HCT116 (cell line): ENCODE data around the gene PSMD3. TPM values are rescaled to one million over a fixed set of nuclear protein-coding genes. Genes with fewer than 3 reads are reported as not detected.

ENCODE experiments used
- ATAC-seq: fragments of 200-7000 bp; cut with Tn5 transposase; 2 replicates; pipeline ENCODE4 v1.9.1; 2020; ENCODE audit warnings: mild to moderate bottlenecking, moderate library complexity
- BruUV-seq: library from RNA; stranded (reverse); fragments of 400-500 nt; replicated peaks from 2 replicates; lab custom pipeline; 2021; lab: Mats Ljungman, UMichigan
- CTCF ChIA-PET: fragments of 300-600 bp; sonication (Branson Sonifier 250); formaldehyde crosslinking; loops from one replicate; lab custom pipeline; 2021; ENCODE audit warnings: antibody characterized with exemption; lab: Charles Lee
- POLR2A ChIA-PET: fragments of 300-600, 350-600 bp; sonication (Branson Sonifier 250); formaldehyde crosslinking; loops from one replicate; lab custom pipeline; 2021; ENCODE audit warnings: antibody characterized with exemption; lab: Charles Lee
- RAD21 ChIA-PET, 2 experiments: fragments of 300-600 bp; sonication (Branson Sonifier 250); formaldehyde crosslinking; loops; one replicate each; lab custom pipeline; 2023; ENCODE audit warnings: low total read pairs in 2 of 2; ENCODE audit not compliant: uncharacterized antibody in 2 of 2, unreplicated experiment in 2 of 2, low non-redundant PET in 1 of 2; lab: Charles Lee
- DNase-seq: peaks from one replicate; pipeline ENCODE4 v3.0.0-alpha.2; 2010; ENCODE audit warnings: low read depth, low spot score
- H2AFZ ChIP-seq: fragments of 200-600 bp; shearing (Covaris generic), sonication (generic); 2 replicates; pipeline ENCODE4 v1.6.1; 2017; ENCODE audit warnings: low read depth, mixed run types, mixed read lengths, antibody characterized with exemption, low read length; ENCODE audit not compliant: poor library complexity, severe bottlenecking
- H3K27ac ChIP-seq: 2 replicates; pipeline ENCODE4 v1.5.1; 2012; ENCODE audit warnings: low read depth, low read length
- H3K27me3 ChIP-seq: fragments of 200-600 bp; sonication (generic); 2 replicates; pipeline ENCODE4 v1.6.1; 2016; ENCODE audit warnings: mixed run types, low read length, mixed read lengths; ENCODE audit not compliant: insufficient read depth
- H3K36me3 ChIP-seq, 2 experiments: fragments of 200-500 bp in 1 of 2; fragments of 200-600 bp in 1 of 2; sonication (Bioruptor generic) in 1 of 2; sonication (generic) in 1 of 2; 2 replicates each; pipeline versions ENCODE4 v1.5.1 to v1.6.1; 2014 to 2016; ENCODE audit warnings: low read length in 2 of 2, inconsistent platforms in 1 of 2, mixed read lengths in 1 of 2, mixed run types in 1 of 2; ENCODE audit not compliant: insufficient read depth in 2 of 2, control insufficient read depth in 1 of 2
- H3K4me1 ChIP-seq, 2 experiments: fragments of 200-600 bp in 1 of 2; sonication (generic) in 1 of 2; 2 replicates each; pipeline versions ENCODE4 v1.5.1 to v1.6.1; 2012 to 2017; ENCODE audit warnings: low read length in 2 of 2, inconsistent platforms in 1 of 2, mild to moderate bottlenecking in 1 of 2, mixed read lengths in 1 of 2, mixed run types in 1 of 2, moderate library complexity in 1 of 2; ENCODE audit not compliant: insufficient read depth in 2 of 2, control insufficient read depth in 1 of 2
- H3K4me2 ChIP-seq: fragments of 200-600 bp; sonication (generic); 2 replicates; pipeline ENCODE4 v1.6.1; 2017; ENCODE audit warnings: mixed run types, low read length, mixed read lengths
- H3K4me3 ChIP-seq, 2 experiments: fragments of 200-600 bp in 1 of 2; sonication (generic) in 1 of 2; replicated peaks in 1 of 2; 2 replicates each; pipeline ENCODE4 v1.5.1; 2011 to 2016; ENCODE audit warnings: low read length in 2 of 2, control low read depth in 1 of 2, low read depth in 1 of 2, mild to moderate bottlenecking in 1 of 2, mixed read lengths in 1 of 2, mixed run types in 1 of 2
- H3K79me2 ChIP-seq: fragments of 200-600 bp; sonication (generic); 2 replicates; pipeline ENCODE4 v1.6.1; 2017; ENCODE audit warnings: mild to moderate bottlenecking, mixed run types, low read length, moderate library complexity, mixed read lengths; ENCODE audit not compliant: insufficient read depth
- H3K9ac ChIP-seq: fragments of 200-600 bp; sonication (generic); 2 replicates; pipeline ENCODE4 v1.6.1; 2016; ENCODE audit warnings: low read length, mixed read lengths
- H3K9me2 ChIP-seq: fragments of 200-600 bp; sonication (generic), shearing (Covaris generic); 2 replicates; pipeline ENCODE4 v1.6.1; 2017; ENCODE audit warnings: mixed run types, mild to moderate bottlenecking, moderate library complexity; ENCODE audit not compliant: insufficient read depth
- H3K9me3 ChIP-seq, 2 experiments: fragments of 200-500 bp in 1 of 2; fragments of 200-600 bp in 1 of 2; sonication (Bioruptor generic) in 1 of 2; sonication (generic) in 1 of 2; 2 replicates each; pipeline ENCODE4 v1.6.1; 2014 to 2017; ENCODE audit warnings: low read length in 2 of 2, mixed read lengths in 2 of 2, inconsistent platforms in 1 of 2, low read depth in 1 of 2, mild to moderate bottlenecking in 1 of 2, mixed run types in 1 of 2, moderate library complexity in 1 of 2; ENCODE audit not compliant: control insufficient read depth in 1 of 2, insufficient read depth in 1 of 2
- H4K20me1 ChIP-seq: fragments of 200-600 bp; sonication (generic), shearing (Covaris generic); 2 replicates; pipeline ENCODE4 v1.6.1; 2017; ENCODE audit warnings: mixed run types, mild to moderate bottlenecking, moderate library complexity; ENCODE audit not compliant: insufficient read depth
- ATF3 ChIP-seq: IDR thresholded peaks from 2 replicates; pipeline ENCODE4 v1.6.1; 2012
- CBX3 ChIP-seq: IDR thresholded peaks from 2 replicates; pipeline ENCODE4 v1.6.1; 2012; ENCODE audit warnings: low read depth
- EGR1 ChIP-seq: IDR thresholded peaks from 2 replicates; pipeline ENCODE4 v1.6.1; 2012; ENCODE audit warnings: low read depth
- EZH2 ChIP-seq: fragments of 200-600 bp; sonication (generic); IDR thresholded peaks from 2 replicates; pipeline ENCODE4 v1.6.1; 2017; ENCODE audit warnings: antibody characterized with exemption, mixed run types
- EZH2phosphoT487 ChIP-seq: fragments of 200-600 bp; IDR thresholded peaks from 2 replicates; pipeline ENCODE4 v1.6.1; 2018; ENCODE audit warnings: antibody characterized with exemption, borderline replicate concordance
- FOSL1 ChIP-seq: IDR thresholded peaks from 2 replicates; pipeline ENCODE4 v1.6.1; 2012; ENCODE audit warnings: low read depth
- JUND ChIP-seq: IDR thresholded peaks from 2 replicates; pipeline ENCODE4 v1.6.1; 2012
- MAX ChIP-seq: IDR thresholded peaks from 2 replicates; pipeline ENCODE4 v1.6.1; 2012
- POLR2A ChIP-seq: IDR thresholded peaks from 2 replicates; pipeline ENCODE4 v1.7.0; 2011; ENCODE audit warnings: borderline replicate concordance; ENCODE audit not compliant: insufficient read depth, insufficient read length; ENCODE audit errors: extremely low read depth
- POLR2AphosphoS5 ChIP-seq: IDR thresholded peaks from 2 replicates; pipeline ENCODE4 v1.6.1; 2011; ENCODE audit warnings: mild to moderate bottlenecking, low read depth, low read length, moderate library complexity
- RAD21 ChIP-seq: IDR thresholded peaks from 2 replicates; pipeline ENCODE4 v1.6.1; 2012; ENCODE audit warnings: low read depth, mild to moderate bottlenecking
- SIN3A ChIP-seq: IDR thresholded peaks from 2 replicates; pipeline ENCODE4 v1.6.1; 2012; ENCODE audit warnings: low read depth
- SRF ChIP-seq: IDR thresholded peaks from 2 replicates; pipeline ENCODE4 v1.6.1; 2012; ENCODE audit warnings: low read depth
- YY1 ChIP-seq: IDR thresholded peaks from 2 replicates; pipeline ENCODE4 v1.6.1; 2011; ENCODE audit warnings: low read length, low read depth, moderate library complexity, mild to moderate bottlenecking; ENCODE audit not compliant: insufficient replicate concordance; ENCODE audit errors: extremely low read depth
- ZBTB33 ChIP-seq: IDR thresholded peaks from 2 replicates; pipeline ENCODE4 v1.6.1; 2011; ENCODE audit warnings: mild to moderate bottlenecking, low read length, moderate library complexity; ENCODE audit not compliant: insufficient replicate concordance; ENCODE audit errors: extremely low read depth
- ZFX ChIP-seq: fragments of 450-650 bp; IDR thresholded peaks from 2 replicates; pipeline ENCODE4 v1.6.1; 2017
- ZNF274 ChIP-seq: fragments of 200-500 bp; sonication (Bioruptor generic); IDR thresholded peaks from 2 replicates; pipeline ENCODE4 v1.6.1; 2014; ENCODE audit warnings: mild to moderate bottlenecking, low read depth, low read length, inconsistent platforms
- intact Hi-C: fragments of 100-400 bp; cut with micrococcal nuclease; formaldehyde crosslinking; loops from 2 replicates; pipeline ENCODE4 v1.10.0; 2022
- total RNA-seq: library from RNA; stranded (reverse); gene quantifications from one replicate; pipeline ENCODE4 v1.2.1, GENCODE V29; 2021; ENCODE audit not compliant: unreplicated experiment
- TF ChIP-seq, protein P1 (sequence below), 3 experiments: fragments of 200-600 bp in 1 of 3; sonication (generic) in 1 of 3; IDR thresholded peaks in 2 of 3; conservative IDR thresholded peaks in 1 of 3; 2 replicates each; pipeline ENCODE4 v1.5.1; 2012 to 2017; ENCODE audit warnings: low read depth in 2 of 3, low read length in 2 of 3, antibody characterized with exemption in 1 of 3, borderline replicate concordance in 1 of 3, control low read depth in 1 of 3, mild to moderate bottlenecking in 1 of 3, mixed read lengths in 1 of 3, mixed run types in 1 of 3, moderate library complexity in 1 of 3; ENCODE audit not compliant: insufficient read depth in 1 of 3

Gene PSMD3
- total RNA-seq, 1 experiment from 2014 or later = 152 TPM

DNA sequence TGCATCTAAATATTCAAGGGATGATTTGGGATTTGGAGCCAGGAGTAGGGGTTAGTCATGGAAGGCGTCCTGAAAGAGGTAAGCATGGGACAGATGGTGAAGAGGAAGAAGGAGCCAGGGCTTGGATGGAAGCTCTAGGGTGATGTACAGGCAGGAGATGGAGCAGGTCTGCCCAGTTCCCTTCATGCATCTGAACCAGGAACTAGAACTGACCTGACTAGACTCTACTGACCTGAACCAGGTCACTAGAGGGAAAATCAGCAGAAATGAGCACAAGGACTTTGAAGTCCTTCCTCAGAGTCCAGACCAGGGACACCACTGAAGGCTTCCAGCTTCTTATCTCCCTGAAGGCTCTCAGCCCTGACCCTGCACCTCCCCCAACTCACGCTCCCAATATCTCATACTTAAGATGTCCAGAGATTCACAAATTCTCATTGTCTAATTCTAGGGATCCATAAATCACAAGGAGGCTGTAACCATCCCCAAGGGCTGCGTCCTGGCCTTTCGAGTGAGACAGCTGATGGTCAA is 9.5 kb upstream of the PSMD3 start:
- H2AFZ ChIP-seq = no peak overlapping the region

More for the DNA sequence above, 9.5 kb upstream of the PSMD3 start:
- POLR2A ChIA-PET = no interaction called here
- Histone ChIP-seq H3K4me1 (no peaks in the 10 kb centered on the region), H3K4me2 (no peak overlapping the region), H3K36me3 (no peaks in the 10 kb centered on the region), H4K20me1 (no peaks in the 10 kb centered on the region), H3K9ac (no peak overlapping the region), H3K27me3 (peaks cover 9% of the 10 kb centered on the region; the same call in 1 of the 2 replicates), H3K9me2 (no peaks in the 10 kb centered on the region), H3K79me2 (no peaks in the 10 kb centered on the region), H3K9me3 (no peaks in the 10 kb centered on the region), H3K4me3 (no peak overlapping the region), H3K27ac (no peak overlapping the region)
- TF ChIP-seq POLR2AphosphoS5 = no peak
- TF ChIP-seq MAX = no peak
- TF ChIP-seq, protein P1, sequence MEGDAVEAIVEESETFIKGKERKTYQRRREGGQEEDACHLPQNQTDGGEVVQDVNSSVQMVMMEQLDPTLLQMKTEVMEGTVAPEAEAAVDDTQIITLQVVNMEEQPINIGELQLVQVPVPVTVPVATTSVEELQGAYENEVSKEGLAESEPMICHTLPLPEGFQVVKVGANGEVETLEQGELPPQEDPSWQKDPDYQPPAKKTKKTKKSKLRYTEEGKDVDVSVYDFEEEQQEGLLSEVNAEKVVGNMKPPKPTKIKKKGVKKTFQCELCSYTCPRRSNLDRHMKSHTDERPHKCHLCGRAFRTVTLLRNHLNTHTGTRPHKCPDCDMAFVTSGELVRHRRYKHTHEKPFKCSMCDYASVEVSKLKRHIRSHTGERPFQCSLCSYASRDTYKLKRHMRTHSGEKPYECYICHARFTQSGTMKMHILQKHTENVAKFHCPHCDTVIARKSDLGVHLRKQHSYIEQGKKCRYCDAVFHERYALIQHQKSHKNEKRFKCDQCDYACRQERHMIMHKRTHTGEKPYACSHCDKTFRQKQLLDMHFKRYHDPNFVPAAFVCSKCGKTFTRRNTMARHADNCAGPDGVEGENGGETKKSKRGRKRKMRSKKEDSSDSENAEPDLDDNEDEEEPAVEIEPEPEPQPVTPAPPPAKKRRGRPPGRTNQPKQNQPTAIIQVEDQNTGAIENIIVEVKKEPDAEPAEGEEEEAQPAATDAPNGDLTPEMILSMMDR (IDR thresholded peaks at IDR 0.05 in 2 of 3, conservative IDR thresholded peaks at IDR 0.05 in 1 of 3; ENCODE audit: borderline replicate concordance in 1 of 3, insufficient read depth in 1 of 3, low read depth in 2 of 3, low read length in 2 of 3) = no peak
- TF ChIP-seq EZH2 = no peak
- no peak for TF ChIP-seq EGR1
- TF ChIP-seq SIN3A = no peak
- no peak for TF ChIP-seq ZFX
- no peak for TF ChIP-seq POLR2A
- no peak for TF ChIP-seq ZBTB33
- TF ChIP-seq JUND = no peak
- TF ChIP-seq RAD21 = no peak
- TF ChIP-seq SRF = no peak
- TF ChIP-seq CBX3 = no peak
- TF ChIP-seq YY1 = no peak
- TF ChIP-seq FOSL1 = no peak
- no peak for TF ChIP-seq EZH2phosphoT487
- TF ChIP-seq ZNF274 = no peak
- TF ChIP-seq ATF3 = no peak
- RAD21 ChIA-PET = no interaction called here
- DNase-seq (no peak), ATAC-seq (no peak)
- no TSS peak for BruUV-seq
- CTCF ChIA-PET = no interaction called here
- intact Hi-C loops = no loop called here
